Esophagus muscularis mucosa (tissue), 4 donors: Measurements from ENCODE around the gene NRF1. TPM values are rescaled to one million over a fixed set of nuclear protein-coding genes. Genes with fewer than 3 reads are reported as not detected.
"Not testable (repeated sequence)": the region's sequence is repeated elsewhere in the genome, so short reads cannot be mapped to it uniquely, and the experiment has no call there.

Experiments used
- DNase-seq: peaks from one replicate; pipeline ENCODE4 v3.0.0-alpha.2; 2017; ENCODE audit errors: extremely low spot score
- H3K27ac ChIP-seq, 4 donors: fragments of 200-600 bp; sonication (generic); replicated peaks in 1 of 4; 1 replicate in 3 of 4; 2 replicates in 1 of 4; pipeline ENCODE4 v1.5.1; 2016 to 2019; ENCODE audit warnings: mild to moderate bottlenecking in 1 of 4
- H3K27me3 ChIP-seq, 4 donors: fragments of 200-600 bp; sonication (generic); one replicate each; pipeline versions ENCODE4 v1.5.1 to v1.6.0; 2016 to 2019
- H3K36me3 ChIP-seq, 4 donors: fragments of 200-600 bp; sonication (generic); one replicate each; pipeline ENCODE4 v1.5.1; 2016 to 2019
- H3K4me1 ChIP-seq, 4 donors: fragments of 200-600 bp; sonication (generic); one replicate each; pipeline ENCODE4 v1.5.1; 2016 to 2019
- H3K4me3 ChIP-seq, 4 donors: fragments of 200-600 bp; sonication (generic); 1 replicate in 2 of 4; 2 replicates in 2 of 4; pipeline ENCODE4 v1.5.1; 2016 to 2019; ENCODE audit warnings: mild to moderate bottlenecking in 4 of 4, moderate library complexity in 1 of 4
- H3K9me3 ChIP-seq, 4 donors: fragments of 200-600 bp; sonication (generic); 1 replicate in 3 of 4; 2 replicates in 1 of 4; pipeline ENCODE4 v1.5.1; 2016 to 2019
- EP300 ChIP-seq: sonication (generic); formaldehyde crosslinking; IDR thresholded peaks from one replicate; pipeline ENCODE4 v1.6.1; 2017; ENCODE audit warnings: antibody characterized with exemption
- POLR2A ChIP-seq: fragments of 450-650 bp; IDR thresholded peaks from one replicate; pipeline ENCODE4 v1.6.1; 2017; ENCODE audit warnings: antibody characterized with exemption, moderate library complexity, mild to moderate bottlenecking, low read depth
- POLR2AphosphoS5 ChIP-seq, 2 donors: sonication (generic); formaldehyde crosslinking; IDR thresholded peaks; one replicate each; pipeline ENCODE4 v1.6.1; 2017; ENCODE audit warnings: antibody characterized with exemption in 2 of 2
- WGBS: methylation state at CpG from one replicate; pipeline ENCODE4 v1.1.5; 2018; 5-methylcytosine and 5-hydroxymethylcytosine counted together
- intact Hi-C: fragments of 100-400 bp; cut with DNase I; formaldehyde crosslinking; loops from one replicate; pipeline ENCODE4 v1.15.1; 2023
- total RNA-seq, 4 donors: library from RNA; depleted of rRNA; stranded (reverse); fragments of >200 nt; gene quantifications; one replicate each; pipeline versions ENCODE4 v1.1.0 to v1.2.1, GENCODE V29; 2016
- TF ChIP-seq, protein P1 (sequence below), 3 experiments: fragments of 200-600 bp in 2 of 3; fragments of 450-650 bp in 1 of 3; sonication (generic) in 2 of 3; IDR thresholded peaks; one replicate each; pipeline ENCODE4 v1.5.1; 2017 to 2019; ENCODE audit warnings: antibody characterized with exemption in 3 of 3, mild to moderate bottlenecking in 2 of 3, moderate library complexity in 1 of 3

NRF1 gene
- total RNA-seq, 4 donors from 2014 or later, result 8.7 to 19.1 (median 15.9) TPM

DNA sequence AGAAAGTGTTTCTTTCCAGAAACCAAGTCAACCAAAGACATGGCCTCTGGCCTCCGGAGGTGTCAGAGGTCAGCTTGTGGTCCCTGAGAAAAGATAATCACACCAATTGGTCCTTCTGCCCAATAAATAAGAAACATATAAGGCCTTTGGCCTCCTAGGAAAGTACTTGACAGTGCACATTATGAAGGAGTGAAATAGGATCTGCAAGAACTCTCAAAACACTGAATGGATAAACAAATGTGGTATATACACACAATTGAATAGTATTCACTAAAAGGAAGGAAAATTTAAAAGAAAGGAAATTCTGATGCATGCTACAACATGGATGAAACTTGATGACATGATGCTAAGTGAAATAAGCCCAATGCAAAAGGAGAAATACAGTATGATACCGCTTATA lies 35.4 kb upstream of the NRF1 start:
- intact Hi-C loops, result no loop called here

DNA sequence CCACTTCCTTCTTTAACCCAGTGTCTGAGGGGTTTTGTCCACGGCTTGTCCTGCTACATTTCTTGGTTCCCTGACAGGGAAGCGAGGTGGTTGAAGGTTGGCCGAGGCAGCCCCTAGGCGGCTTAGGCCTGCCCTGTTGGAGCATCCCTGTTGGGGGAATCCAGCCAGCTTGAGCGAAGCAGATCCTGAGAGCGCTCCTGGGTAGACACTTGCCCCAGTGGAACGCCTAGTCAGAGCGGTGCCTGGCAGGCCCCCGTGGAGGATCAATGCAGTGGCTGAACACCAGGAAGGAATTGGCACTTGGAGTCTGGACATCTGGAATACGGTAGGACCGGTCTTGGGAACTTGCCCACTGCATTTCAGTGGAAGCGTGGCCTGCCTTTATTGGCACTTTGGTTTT lies 32.7 kb upstream of the NRF1 start:
- DNase-seq, result no peak
- no peaks in the 10 kb centered on the region for H3K36me3 ChIP-seq
- intact Hi-C loops, result no loop called here
- H3K9me3 ChIP-seq, result peaks cover 0 to 13% (median 4%) of the 10 kb centered on the region in 4 donors
- 93% methylated on average over 9 of the region's 12 CpGs for WGBS
- H3K4me1 ChIP-seq, result no peaks in the 10 kb centered on the region
- H3K27me3 ChIP-seq, result no peaks in the 10 kb centered on the region
- H3K27ac ChIP-seq, result no peak overlapping the region
- H3K4me3 ChIP-seq, result no peak overlapping the region
- TF ChIP-seq POLR2AphosphoS5 (IDR thresholded peaks at IDR 0.05) (no peak), EP300 (no peak), POLR2A (no peak)
- TF ChIP-seq, protein P1, sequence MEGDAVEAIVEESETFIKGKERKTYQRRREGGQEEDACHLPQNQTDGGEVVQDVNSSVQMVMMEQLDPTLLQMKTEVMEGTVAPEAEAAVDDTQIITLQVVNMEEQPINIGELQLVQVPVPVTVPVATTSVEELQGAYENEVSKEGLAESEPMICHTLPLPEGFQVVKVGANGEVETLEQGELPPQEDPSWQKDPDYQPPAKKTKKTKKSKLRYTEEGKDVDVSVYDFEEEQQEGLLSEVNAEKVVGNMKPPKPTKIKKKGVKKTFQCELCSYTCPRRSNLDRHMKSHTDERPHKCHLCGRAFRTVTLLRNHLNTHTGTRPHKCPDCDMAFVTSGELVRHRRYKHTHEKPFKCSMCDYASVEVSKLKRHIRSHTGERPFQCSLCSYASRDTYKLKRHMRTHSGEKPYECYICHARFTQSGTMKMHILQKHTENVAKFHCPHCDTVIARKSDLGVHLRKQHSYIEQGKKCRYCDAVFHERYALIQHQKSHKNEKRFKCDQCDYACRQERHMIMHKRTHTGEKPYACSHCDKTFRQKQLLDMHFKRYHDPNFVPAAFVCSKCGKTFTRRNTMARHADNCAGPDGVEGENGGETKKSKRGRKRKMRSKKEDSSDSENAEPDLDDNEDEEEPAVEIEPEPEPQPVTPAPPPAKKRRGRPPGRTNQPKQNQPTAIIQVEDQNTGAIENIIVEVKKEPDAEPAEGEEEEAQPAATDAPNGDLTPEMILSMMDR (IDR thresholded peaks at IDR 0.05), result no peak

More for the DNA sequence above, 35.4 kb upstream of the NRF1 start:
- H3K36me3 ChIP-seq, result no peaks in the 10 kb centered on the region
- H3K9me3 ChIP-seq, result peaks cover 0 to 13% (median 4%) of the 10 kb centered on the region in 4 donors
- whole genome bisulfite sequencing, result 87% methylated on average over 2 of the region's 2 CpGs
- no peaks in the 10 kb centered on the region for H3K4me1 ChIP-seq
- no peak overlapping the region for H3K4me3 ChIP-seq
- TF ChIP-seq, protein P1 (IDR thresholded peaks at IDR 0.05), result no peak
- TF ChIP-seq EP300, result no peak
- TF ChIP-seq POLR2A, result no peak
- TF ChIP-seq POLR2AphosphoS5 (IDR thresholded peaks at IDR 0.05), result no peak
- no peak overlapping the region for H3K27ac ChIP-seq
- no peak for DNase-seq
- no peaks in the 10 kb centered on the region for H3K27me3 ChIP-seq

DNA sequence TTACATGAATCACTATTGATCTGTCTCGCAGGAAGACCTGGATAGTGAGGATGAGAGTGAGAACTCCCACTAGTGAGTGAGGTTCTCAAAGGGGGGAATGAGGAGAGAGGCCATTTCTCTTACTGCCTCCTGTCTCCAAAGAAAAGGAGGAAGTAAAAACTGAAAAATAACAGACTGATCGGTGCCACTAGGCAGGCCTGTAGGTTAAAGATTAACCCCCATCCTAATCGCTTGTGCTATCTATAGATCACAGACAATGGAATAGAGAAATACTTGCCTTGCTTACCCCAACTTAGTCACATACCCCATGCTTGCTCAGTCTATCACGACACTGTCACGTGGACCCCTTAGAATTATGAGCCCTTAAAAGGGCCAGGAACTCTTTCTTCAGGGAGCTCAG lies 25.3 kb upstream of the NRF1 start:
- intact Hi-C loops, H3K4me3 ChIP-seq, H3K27me3 ChIP-seq, DNase-seq, H3K4me1 ChIP-seq, H3K36me3 ChIP-seq, H3K27ac ChIP-seq: not testable (repeated sequence)
- WGBS, result 88% methylated on average over 5 of the region's 5 CpGs
- peaks cover 0 to 26% (median 25%) of the 10 kb centered on the region in 4 donors for H3K9me3 ChIP-seq

DNA sequence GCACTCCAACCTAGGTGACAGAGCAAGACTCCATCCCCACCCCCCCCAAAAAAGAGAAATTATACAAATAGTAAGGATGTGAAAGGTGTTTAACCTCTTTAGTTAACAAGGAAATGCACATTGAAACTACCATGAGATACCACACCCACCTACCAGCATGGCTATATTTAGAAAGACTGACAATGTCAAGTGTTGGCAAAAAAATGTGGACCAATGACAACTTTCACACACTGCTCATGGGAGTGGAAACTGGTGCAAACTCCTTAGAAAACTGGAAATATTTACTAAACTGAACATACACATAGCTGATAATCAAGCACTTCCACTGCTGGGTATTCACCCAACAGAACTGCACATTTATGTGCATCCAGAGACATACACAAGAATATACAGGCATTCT lies 23.3 kb upstream of the NRF1 start:
- H3K4me3 ChIP-seq, result no peak overlapping the region
- H3K4me1 ChIP-seq, result no peaks in the 10 kb centered on the region
- H3K27me3 ChIP-seq, result peaks cover 0 to 5% (median 0%) of the 10 kb centered on the region in 4 donors
- DNase-seq, result no peak
- no peak overlapping the region for H3K27ac ChIP-seq
- TF ChIP-seq POLR2A, result no peak
- TF ChIP-seq EP300, result no peak
- TF ChIP-seq, protein P1 (IDR thresholded peaks at IDR 0.05), result no peak
- H3K9me3 ChIP-seq, result peaks cover 0 to 26% (median 25%) of the 10 kb centered on the region in 4 donors
- intact Hi-C loops, result no loop called here
- no peaks in the 10 kb centered on the region for H3K36me3 ChIP-seq

DNA sequence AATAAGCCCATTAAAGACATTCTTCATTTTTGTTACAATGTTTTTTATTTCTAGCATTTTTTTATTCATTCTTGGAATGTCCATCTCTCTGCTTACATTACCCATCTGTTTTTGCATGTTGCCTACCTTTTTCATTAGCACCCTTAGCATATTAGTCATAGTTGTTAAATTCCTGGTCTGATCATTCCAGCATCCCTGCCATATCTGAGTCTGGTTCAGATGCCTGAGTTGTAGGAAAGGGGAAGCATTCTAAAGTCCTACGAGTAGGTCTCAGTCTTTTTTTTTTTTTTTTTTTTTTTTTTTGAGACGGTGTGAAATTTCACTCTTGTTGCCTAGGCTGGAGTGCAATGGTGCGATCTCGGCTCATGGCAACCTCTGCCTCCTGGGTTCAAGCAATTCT lies 19.7 kb upstream of the NRF1 start:
- 87% methylated on average over 4 of the region's 4 CpGs for WGBS
- no peak for DNase-seq
- Histone ChIP-seq H3K4me1 (no peaks in the 10 kb centered on the region), H3K9me3 (peaks cover 0 to 7% (median 4%) of the 10 kb centered on the region in 4 donors), H3K27ac (no peak overlapping the region), H3K27me3 (peaks cover 0 to 5% (median 0%) of the 10 kb centered on the region in 4 donors), H3K4me3 (no peak overlapping the region), H3K36me3 (no peaks in the 10 kb centered on the region)
- TF ChIP-seq, protein P1 (IDR thresholded peaks at IDR 0.05), result no peak
- TF ChIP-seq EP300 (no peak), POLR2AphosphoS5 (IDR thresholded peaks at IDR 0.05) (no peak), POLR2A (no peak)
- intact Hi-C loops, result no loop called here

DNA sequence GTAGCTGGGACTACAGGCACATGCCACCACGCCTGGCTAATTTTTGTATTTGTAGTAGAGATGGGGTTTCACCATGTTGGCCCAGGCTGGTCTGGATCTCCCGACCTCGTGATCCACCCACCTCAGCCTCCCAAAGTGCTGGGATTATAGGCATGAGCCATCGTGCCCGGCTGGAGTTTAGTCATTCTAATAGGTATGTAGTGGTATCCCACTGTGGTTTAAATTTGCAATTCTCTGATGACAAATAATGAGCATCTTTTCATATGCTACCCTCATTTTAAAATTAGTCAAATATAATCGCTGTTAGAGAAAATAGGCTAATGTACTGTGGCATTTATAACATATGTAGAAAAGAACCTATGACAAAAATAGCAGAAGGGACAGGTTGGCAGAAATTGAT lies 15.1 kb upstream of the NRF1 start:
- H3K9me3 ChIP-seq, H3K4me3 ChIP-seq, H3K4me1 ChIP-seq, H3K36me3 ChIP-seq, H3K27me3 ChIP-seq, intact Hi-C loops, H3K27ac ChIP-seq, DNase-seq: not testable (repeated sequence)
- 76% methylated on average over 6 of the region's 6 CpGs for WGBS
